Trophoblast cell (in vitro differentiated cells and primary cell): ENCODE data around the gene PTPRT.

Experiments
- DNase-seq, 2 donors: peaks; one replicate each; pipeline ENCODE4 v3.0.0-alpha.2; 2016
- H2AFZ ChIP-seq: 2 replicates; pipeline ENCODE4 v1.6.1; 2013; ENCODE audit warnings: low read length, moderate library complexity, mild to moderate bottlenecking; ENCODE audit not compliant: insufficient read depth, poor library complexity
- H2AK5ac ChIP-seq: 2 replicates; pipeline ENCODE4 v1.6.1; 2013; ENCODE audit warnings: mild to moderate bottlenecking, low read length
- H2BK120ac ChIP-seq: 2 replicates; pipeline ENCODE4 v1.6.1; 2013; ENCODE audit warnings: low read length, mild to moderate bottlenecking, moderate library complexity; ENCODE audit not compliant: insufficient read depth, poor library complexity
- H2BK12ac ChIP-seq: 2 replicates; pipeline ENCODE4 v1.6.1; 2013; ENCODE audit warnings: mild to moderate bottlenecking, low read length, moderate library complexity
- H2BK5ac ChIP-seq: 2 replicates; pipeline ENCODE4 v1.6.1; 2013; ENCODE audit warnings: low read length, low read depth, moderate library complexity, mild to moderate bottlenecking; ENCODE audit not compliant: poor library complexity
- H3K14ac ChIP-seq: 2 replicates; pipeline ENCODE4 v1.6.1; 2013; ENCODE audit warnings: mild to moderate bottlenecking, low read length
- H3K18ac ChIP-seq: 2 replicates; pipeline ENCODE4 v1.6.1; 2013; ENCODE audit warnings: mild to moderate bottlenecking, low read length
- H3K23ac ChIP-seq: 2 replicates; pipeline ENCODE4 v1.6.1; 2013; ENCODE audit warnings: low read length
- H3K27ac ChIP-seq: 2 replicates; pipeline ENCODE4 v1.5.1; 2013; ENCODE audit warnings: low read depth, mild to moderate bottlenecking, inconsistent platforms, low read length, moderate library complexity
- H3K27me3 ChIP-seq: 2 replicates; pipeline ENCODE4 v1.6.1; 2013; ENCODE audit warnings: inconsistent platforms, mild to moderate bottlenecking, low read length, moderate library complexity; ENCODE audit not compliant: insufficient read depth
- H3K36me3 ChIP-seq, 2 experiments: 1 replicate in 1 of 2; 2 replicates in 1 of 2; pipeline ENCODE4 v1.6.1; 2013; ENCODE audit warnings: low read length in 2 of 2, mild to moderate bottlenecking in 2 of 2, moderate library complexity in 1 of 2; ENCODE audit not compliant: insufficient read depth in 2 of 2, control insufficient read depth in 1 of 2
- H3K4ac ChIP-seq: 2 replicates; pipeline ENCODE4 v1.6.1; 2013; ENCODE audit warnings: low read depth, mild to moderate bottlenecking, low read length, moderate library complexity
- H3K4me1 ChIP-seq, 2 experiments: 1 replicate in 1 of 2; 2 replicates in 1 of 2; pipeline ENCODE4 v1.6.1; 2013; ENCODE audit warnings: low read length in 2 of 2, mild to moderate bottlenecking in 2 of 2, moderate library complexity in 1 of 2; ENCODE audit not compliant: insufficient read depth in 2 of 2, control insufficient read depth in 1 of 2
- H3K4me2 ChIP-seq: 2 replicates; pipeline ENCODE4 v1.6.1; 2013; ENCODE audit warnings: inconsistent platforms, mild to moderate bottlenecking, low read length, moderate library complexity
- H3K4me3 ChIP-seq: 2 replicates; pipeline ENCODE4 v1.5.1; 2013; ENCODE audit warnings: mild to moderate bottlenecking, low read depth, low read length, inconsistent platforms
- H3K79me1 ChIP-seq: one replicate; pipeline ENCODE4 v1.6.1; 2013; ENCODE audit warnings: low read length
- H3K79me2 ChIP-seq: 2 replicates; pipeline ENCODE4 v1.6.1; 2013; ENCODE audit warnings: low read length, mild to moderate bottlenecking; ENCODE audit not compliant: control insufficient read depth, insufficient read depth, poor library complexity
- H3K9ac ChIP-seq: 2 replicates; pipeline ENCODE4 v1.6.1; 2013; ENCODE audit warnings: mild to moderate bottlenecking, low read length
- H3K9me3 ChIP-seq: 2 replicates; pipeline ENCODE4 v1.6.1; 2013; ENCODE audit warnings: low read depth, mild to moderate bottlenecking, control low read depth, inconsistent platforms, low read length; ENCODE audit not compliant: insufficient read depth
- H4K12ac ChIP-seq: 2 replicates; pipeline ENCODE4 v1.6.1; 2013; ENCODE audit warnings: low read depth, mild to moderate bottlenecking, low read length, moderate library complexity
- H4K8ac ChIP-seq: 2 replicates; pipeline ENCODE4 v1.6.1; 2013; ENCODE audit warnings: low read depth, mild to moderate bottlenecking, low read length, moderate library complexity
- H4K91ac ChIP-seq: one replicate; pipeline ENCODE4 v1.6.1; 2013; ENCODE audit warnings: low read depth, mild to moderate bottlenecking, low read length, moderate library complexity
- WGBS: extraction: QIAGEN DNeasy Blood & Tissue Kit; methylation state at CpG from one replicate; pipeline ENCODE4 v1.1.7; 2013; ENCODE audit warnings: missing lambda C conversion rate; ENCODE audit not compliant: insufficient read length, insufficient coverage; ENCODE audit errors: extremely low coverage; 5-methylcytosine and 5-hydroxymethylcytosine counted together

PTPRT gene

GRCh38 chr20:42846784-42847490 is 342.8 kb downstream of the PTPRT start:
- no peak for DNase-seq
- Histone ChIP-seq H3K27me3 (no peaks in the 10 kb centered on the region), H2AK5ac (no peak overlapping the region), H2AFZ (no peak overlapping the region), H3K4ac (no peak overlapping the region), H3K36me3 (no peaks in the 10 kb centered on the region), H3K18ac (no peak overlapping the region), H3K4me1 (no peaks in the 10 kb centered on the region), H3K4me3 (no peak overlapping the region), H3K14ac (no peak overlapping the region), H4K91ac (no peak overlapping the region), H3K9me3 (no peaks in the 10 kb centered on the region), H2BK5ac (no peak overlapping the region), H2BK120ac (no peak overlapping the region), H3K4me2 (no peak overlapping the region), H3K79me1 (no peaks in the 10 kb centered on the region), H4K12ac (no peak overlapping the region), H4K8ac (no peak overlapping the region), H3K23ac (no peak overlapping the region), H3K79me2 (no peaks in the 10 kb centered on the region), H3K27ac (no peak overlapping the region), H3K9ac (no peak overlapping the region), H2BK12ac (no peak overlapping the region)
- WGBS, result no CpG with 5 or more reads among the region's 8 CpGs

- WGBS, result no CpG with 5 or more reads among the region's 6 CpGs
- no peak overlapping the region for H3K4me3 ChIP-seq
- H4K91ac ChIP-seq, result no peak overlapping the region
- no peak overlapping the region for H4K8ac ChIP-seq
- H3K4me2 ChIP-seq, result no peak overlapping the region
- H3K79me1 ChIP-seq, result no peaks in the 10 kb centered on the region
- no peaks in the 10 kb centered on the region for H3K9me3 ChIP-seq
- no peaks in the 10 kb centered on the region for H3K27me3 ChIP-seq
- no peak overlapping the region for H2BK12ac ChIP-seq
- H3K36me3 ChIP-seq, result no peaks in the 10 kb centered on the region
- H3K4me1 ChIP-seq, result no peaks in the 10 kb centered on the region
- no peak overlapping the region for H3K4ac ChIP-seq
- no peak overlapping the region for H3K27ac ChIP-seq
- H2AK5ac ChIP-seq, result no peak overlapping the region
- no peak overlapping the region for H3K14ac ChIP-seq
- no peak overlapping the region for H2BK120ac ChIP-seq
- H3K9ac ChIP-seq, result no peak overlapping the region
- H3K79me2 ChIP-seq, result no peaks in the 10 kb centered on the region
- no peak overlapping the region for H3K23ac ChIP-seq
- H2BK5ac ChIP-seq, result no peak overlapping the region
- H4K12ac ChIP-seq, result no peak overlapping the region
- H2AFZ ChIP-seq, result no peak overlapping the region
- DNase-seq, result no peak
- H3K18ac ChIP-seq, result no peak overlapping the region
Observed at GRCh38 chr20:42844751-42845150, 345.0 kb downstream of the PTPRT start.

GRCh38 chr20:42837456-42837855 is 352.2 kb downstream of the PTPRT start:
- H3K27me3 ChIP-seq, result no peaks in the 10 kb centered on the region
- H3K36me3 ChIP-seq, result no peaks in the 10 kb centered on the region
- no peak overlapping the region for H2BK120ac ChIP-seq
- no peak overlapping the region for H2BK5ac ChIP-seq
- H4K91ac ChIP-seq, result no peak overlapping the region
- no peaks in the 10 kb centered on the region for H3K4me1 ChIP-seq
- no peaks in the 10 kb centered on the region for H3K79me2 ChIP-seq
- no peak overlapping the region for H3K4ac ChIP-seq
- H3K23ac ChIP-seq, result no peak overlapping the region
- no peaks in the 10 kb centered on the region for H3K9me3 ChIP-seq
- H3K4me2 ChIP-seq, result no peak overlapping the region
- H4K8ac ChIP-seq, result no peak overlapping the region
- DNase-seq, result no peak
- H3K79me1 ChIP-seq, result no peaks in the 10 kb centered on the region
- no peak overlapping the region for H3K9ac ChIP-seq
- H2BK12ac ChIP-seq, result no peak overlapping the region
- no CpG with 5 or more reads among the region's 3 CpGs for WGBS
- no peak overlapping the region for H3K14ac ChIP-seq
- H2AFZ ChIP-seq, result no peak overlapping the region
- H2AK5ac ChIP-seq, result no peak overlapping the region
- no peak overlapping the region for H4K12ac ChIP-seq
- no peak overlapping the region for H3K4me3 ChIP-seq
- no peak overlapping the region for H3K27ac ChIP-seq
- H3K18ac ChIP-seq, result no peak overlapping the region

GRCh38 chr20:42836339-42836738 is 353.4 kb downstream of the PTPRT start:
- Histone ChIP-seq H3K9ac (no peak overlapping the region), H2AK5ac (no peak overlapping the region), H2BK5ac (no peak overlapping the region), H3K27me3 (no peaks in the 10 kb centered on the region), H2AFZ (no peak overlapping the region), H3K9me3 (no peaks in the 10 kb centered on the region), H3K14ac (no peak overlapping the region), H3K4me3 (no peak overlapping the region), H4K8ac (no peak overlapping the region), H3K27ac (no peak overlapping the region), H2BK12ac (no peak overlapping the region), H3K79me2 (no peaks in the 10 kb centered on the region), H3K36me3 (no peaks in the 10 kb centered on the region), H4K12ac (no peak overlapping the region), H3K4ac (no peak overlapping the region), H4K91ac (no peak overlapping the region), H3K79me1 (no peaks in the 10 kb centered on the region), H3K4me1 (no peaks in the 10 kb centered on the region), H3K23ac (no peak overlapping the region), H3K4me2 (no peak overlapping the region), H2BK120ac (no peak overlapping the region), H3K18ac (no peak overlapping the region)
- no peak for DNase-seq
- no CpG with 5 or more reads among the region's 5 CpGs for WGBS
